ENCODE data around the gene UBE2D4. TPM values are rescaled to one million over a fixed set of nuclear protein-coding genes. Genes with fewer than 3 reads are reported as not detected.

The UBE2D4 gene
- total and polyA plus RNA-seq, 2 donors (not counting 1 experiment from before 2014, with no cell fraction given), result 5.8 to 9.4 TPM

DNA sequence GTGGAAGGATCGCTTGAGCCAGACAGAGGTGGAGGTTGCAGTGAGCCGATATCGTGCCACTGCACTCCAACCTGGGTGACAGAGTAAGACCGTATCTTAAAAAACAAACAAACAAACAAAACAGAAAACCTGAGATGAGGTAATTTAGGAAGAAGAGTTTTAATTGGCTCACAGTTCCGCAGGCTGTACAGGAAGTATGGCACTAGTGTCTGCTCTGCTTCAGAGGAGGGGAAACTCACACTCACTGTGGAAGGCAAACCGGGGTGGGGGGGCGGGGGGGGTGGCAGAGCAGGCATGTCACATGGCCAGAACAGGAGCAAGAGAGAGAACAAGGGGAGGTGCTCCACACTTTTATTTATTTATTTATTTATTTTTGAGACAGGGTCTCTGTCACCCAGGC lies 5.1 kb downstream of the UBE2D4 start:
- Histone ChIP-seq H3K9ac (ENCODE audit: low read length) (no peak overlapping the region), H3K4me2 (replicated peaks; ENCODE audit: low read depth, low read length, poor library complexity, severe bottlenecking) (no peak overlapping the region), H2AFZ (ENCODE audit: insufficient read depth, low read depth, low read length, poor library complexity, severe bottlenecking) (no peak overlapping the region), H3K4me3 (ENCODE audit: control extremely low read depth in 1 of 5, extremely low read depth in 1 of 5, insufficient read depth in 1 of 5, low read depth in 2 of 5, low read length in 4 of 5) (no peak overlapping the region), H3K4me1 (ENCODE audit: control insufficient read depth in 2 of 2, insufficient read depth in 2 of 2, low read length in 2 of 2) (peaks cover 3 to 8% of the 10 kb centered on the region in 2 donors), H3K9me3 (ENCODE audit: control extremely low read depth in 1 of 3, control insufficient read depth in 2 of 3, insufficient read depth in 1 of 3, low read length in 2 of 3) (no peaks in the 10 kb centered on the region), H3K27me3 (replicated peaks in 1 of 4; ENCODE audit: control extremely low read depth in 1 of 4, control insufficient read depth in 3 of 4, insufficient read depth in 4 of 4, low read length in 3 of 4) (no peaks in the 10 kb centered on the region), H3K27ac (ENCODE audit: low read length in 2 of 2) (no peak overlapping the region), H3K36me3 (replicated peaks in 1 of 2; ENCODE audit: control extremely low read depth in 1 of 2, control insufficient read depth in 1 of 2, extremely low read depth in 1 of 2, insufficient read depth in 2 of 2, low read length in 1 of 2) (no peaks in the 10 kb centered on the region), H3K79me2 (ENCODE audit: control insufficient read depth, insufficient read depth, low read length) (peaks cover 40% of the 10 kb centered on the region), H4K20me1 (ENCODE audit: control insufficient read depth, insufficient read depth, low read length, poor library complexity, severe bottlenecking) (no peaks in the 10 kb centered on the region)
- DNase-seq, result no peak
- no peak for TF ChIP-seq EZH2 (IDR thresholded peaks at IDR 0.05; ENCODE audit: borderline replicate concordance, insufficient read depth, low read depth, low read length, poor library complexity, severe bottlenecking)
- intact Hi-C loops (cut with micrococcal nuclease), result no loop called here
- ATAC-seq (ENCODE audit: low read depth), result no peak
- Mint-ChIP-seq H3K9me3 (ENCODE audit: insufficient read depth) (no peaks in the 10 kb centered on the region), H3K4me3 (no peak overlapping the region), H3K27me3 (no peaks in the 10 kb centered on the region), H3K27ac (no peak overlapping the region), H3K4me1 (peaks cover 6% of the 10 kb centered on the region)
- ChIA-PET CTCF (no interaction called here), POLR2A (no interaction called here)
- no CpG with 5 or more reads among the region's 7 CpGs for WGBS (ENCODE audit: insufficient coverage)

GRCh38 chr7:43933902-43934560 lies 7.8 kb downstream of the UBE2D4 start:
- Mint-ChIP-seq H3K4me3 (no peak overlapping the region), H3K27me3 (no peaks in the 10 kb centered on the region), H3K27ac (no peak overlapping the region), H3K4me1 (no peaks in the 10 kb centered on the region), H3K9me3 (ENCODE audit: insufficient read depth) (no peaks in the 10 kb centered on the region)
- intact Hi-C loops (cut with micrococcal nuclease), result no loop called here
- H3K9ac ChIP-seq (ENCODE audit: low read length), result no peak overlapping the region
- DNase-seq (no peak), ATAC-seq (ENCODE audit: low read depth) (no peak)
- ChIA-PET POLR2A (no interaction called here), CTCF (no interaction called here)
- WGBS (ENCODE audit: insufficient coverage), result no CpG with 5 or more reads among the region's 3 CpGs
- H2AFZ ChIP-seq (ENCODE audit: insufficient read depth, low read depth, low read length, poor library complexity, severe bottlenecking), result no peak overlapping the region
- no peaks in the 10 kb centered on the region for H3K4me1 ChIP-seq (ENCODE audit: control insufficient read depth in 2 of 2, insufficient read depth in 2 of 2, low read length in 2 of 2)
- H3K36me3 ChIP-seq (replicated peaks in 1 of 2; ENCODE audit: control extremely low read depth in 1 of 2, control insufficient read depth in 1 of 2, extremely low read depth in 1 of 2, insufficient read depth in 2 of 2, low read length in 1 of 2), result no peaks in the 10 kb centered on the region
- H3K4me3 ChIP-seq (ENCODE audit: control extremely low read depth in 1 of 5, extremely low read depth in 1 of 5, insufficient read depth in 1 of 5, low read depth in 2 of 5, low read length in 4 of 5), result no peak overlapping the region
- no peaks in the 10 kb centered on the region for H3K9me3 ChIP-seq (ENCODE audit: control extremely low read depth in 1 of 3, control insufficient read depth in 2 of 3, insufficient read depth in 1 of 3, low read length in 2 of 3)
- no peak overlapping the region for H3K4me2 ChIP-seq (replicated peaks; ENCODE audit: low read depth, low read length, poor library complexity, severe bottlenecking)
- no peaks in the 10 kb centered on the region for H4K20me1 ChIP-seq (ENCODE audit: control insufficient read depth, insufficient read depth, low read length, poor library complexity, severe bottlenecking)
- H3K27me3 ChIP-seq (replicated peaks in 1 of 4; ENCODE audit: control extremely low read depth in 1 of 4, control insufficient read depth in 3 of 4, insufficient read depth in 4 of 4, low read length in 3 of 4), result no peaks in the 10 kb centered on the region
- TF ChIP-seq EZH2 (IDR thresholded peaks at IDR 0.05; ENCODE audit: borderline replicate concordance, insufficient read depth, low read depth, low read length, poor library complexity, severe bottlenecking), result no peak
- TF ChIP-seq, protein P1, sequence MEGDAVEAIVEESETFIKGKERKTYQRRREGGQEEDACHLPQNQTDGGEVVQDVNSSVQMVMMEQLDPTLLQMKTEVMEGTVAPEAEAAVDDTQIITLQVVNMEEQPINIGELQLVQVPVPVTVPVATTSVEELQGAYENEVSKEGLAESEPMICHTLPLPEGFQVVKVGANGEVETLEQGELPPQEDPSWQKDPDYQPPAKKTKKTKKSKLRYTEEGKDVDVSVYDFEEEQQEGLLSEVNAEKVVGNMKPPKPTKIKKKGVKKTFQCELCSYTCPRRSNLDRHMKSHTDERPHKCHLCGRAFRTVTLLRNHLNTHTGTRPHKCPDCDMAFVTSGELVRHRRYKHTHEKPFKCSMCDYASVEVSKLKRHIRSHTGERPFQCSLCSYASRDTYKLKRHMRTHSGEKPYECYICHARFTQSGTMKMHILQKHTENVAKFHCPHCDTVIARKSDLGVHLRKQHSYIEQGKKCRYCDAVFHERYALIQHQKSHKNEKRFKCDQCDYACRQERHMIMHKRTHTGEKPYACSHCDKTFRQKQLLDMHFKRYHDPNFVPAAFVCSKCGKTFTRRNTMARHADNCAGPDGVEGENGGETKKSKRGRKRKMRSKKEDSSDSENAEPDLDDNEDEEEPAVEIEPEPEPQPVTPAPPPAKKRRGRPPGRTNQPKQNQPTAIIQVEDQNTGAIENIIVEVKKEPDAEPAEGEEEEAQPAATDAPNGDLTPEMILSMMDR (IDR thresholded peaks at IDR 0.05), result no peak
- H3K27ac ChIP-seq (ENCODE audit: low read length in 2 of 2), result no peak overlapping the region
- peaks cover 28% of the 10 kb centered on the region for H3K79me2 ChIP-seq (ENCODE audit: control insufficient read depth, insufficient read depth, low read length)

All from B cell (primary cell).